ENCODE measurements around the gene HECA. TPM values are rescaled to one million over a fixed set of nuclear protein-coding genes. Genes with fewer than 3 reads are reported as not detected.

HECA gene
- total and polyA plus RNA-seq, 2 of the 4 experiments (the other 2 are of a cell fraction), result 3.1 to 4.3 TPM

DNA sequence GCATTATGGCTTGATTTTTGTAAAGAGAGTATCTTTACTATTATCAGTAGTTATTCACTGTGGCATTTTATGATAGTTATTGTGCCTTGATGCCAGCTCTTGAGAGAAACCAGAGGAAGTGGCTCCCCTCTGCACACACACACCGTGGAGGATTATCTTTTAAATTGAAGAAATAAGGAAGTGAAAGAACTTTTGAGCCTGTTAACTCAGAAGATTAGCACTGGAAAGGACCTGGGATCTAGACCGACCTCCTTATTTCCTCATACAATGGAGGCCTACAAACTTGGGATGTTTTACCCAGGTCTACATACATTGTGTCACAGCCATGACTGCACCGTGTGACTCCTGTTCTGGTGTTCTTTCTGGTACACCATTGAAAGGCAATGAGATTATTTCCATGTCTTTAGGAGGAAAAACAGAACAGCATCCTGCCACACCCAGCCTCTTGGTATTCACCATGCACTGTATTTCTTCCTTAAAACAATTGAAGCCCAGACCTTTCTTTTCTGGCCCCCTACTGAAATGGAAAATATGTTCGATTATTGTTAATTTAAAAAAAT is 40.6 kb downstream of the HECA start:
- no TSS peak for BruUV-seq (replicated peaks)
- Histone ChIP-seq H3K4me3 (ENCODE audit: insufficient read depth, low read depth, low read length) (no peak overlapping the region), H3K14ac (replicated peaks; ENCODE audit: low read depth, low read length) (no peak overlapping the region), H2AK9ac (replicated peaks; ENCODE audit: low read depth, low read length, poor library complexity) (no peak overlapping the region), H3K79me1 (ENCODE audit: low read depth in 1 of 2, low read length in 2 of 2) (peaks cover 0 to 6% of the 10 kb centered on the region in 2 experiments; a peak in 2 of 4 replicates), H4K8ac (ENCODE audit: low read depth in 2 of 2, low read length in 2 of 2) (no peak overlapping the region), H4K91ac (ENCODE audit: insufficient read depth, low read depth, low read length) (no peak overlapping the region), H2BK20ac (ENCODE audit: low read depth, low read length) (no peak overlapping the region), H4K5ac (ENCODE audit: low read depth, low read length) (no peak overlapping the region), H2AK5ac (ENCODE audit: low read depth, low read length) (no peak overlapping the region), H3K4ac (ENCODE audit: low read depth, low read length) (no peak overlapping the region), H2BK5ac (ENCODE audit: low read depth, low read length, poor library complexity, severe bottlenecking) (no peak overlapping the region), H3K56ac (ENCODE audit: extremely low read depth, insufficient read depth, low read length) (no peak overlapping the region), H3K27me3 (ENCODE audit: control insufficient read depth, insufficient read depth, low read length) (no peaks in the 10 kb centered on the region), H3K4me2 (ENCODE audit: low read depth, low read length) (no peak overlapping the region), H3K27ac (ENCODE audit: insufficient read depth, low read length) (no peak overlapping the region), H3K4me1 (ENCODE audit: control insufficient read depth, insufficient read depth, low read length) (no peaks in the 10 kb centered on the region), H3K23ac (ENCODE audit: low read depth, low read length) (no peak overlapping the region), H3K36me3 (ENCODE audit: control insufficient read depth, insufficient read depth, low read length) (peaks cover 7% of the 10 kb centered on the region), H3K9ac (ENCODE audit: low read depth, low read length) (no peak overlapping the region), H3K9me1 (ENCODE audit: insufficient read depth, low read length) (no peaks in the 10 kb centered on the region; the same call in 1 of the 2 replicates), H4K20me1 (ENCODE audit: insufficient read depth, low read length) (no peaks in the 10 kb centered on the region), H3K18ac (ENCODE audit: low read depth, low read length) (no peak overlapping the region), H2BK120ac (ENCODE audit: low read depth, low read length) (no peak overlapping the region), H2BK15ac (ENCODE audit: low read depth, low read length) (no peak overlapping the region), H2AFZ (replicated peaks; ENCODE audit: low read length, poor library complexity) (no peak overlapping the region), H3K9me3 (ENCODE audit: control insufficient read depth, insufficient read depth, low read length) (no peaks in the 10 kb centered on the region)
- in situ Hi-C loops (cut with MboI; ENCODE audit: low sequenced_read_pairs), result no loop called here
- ATAC-seq (ENCODE audit: low read depth), result no peak
- intact Hi-C loops (cut with micrococcal nuclease), result no loop called here
- WGBS, 2 experiments (ENCODE audit: extremely low coverage in 2 of 2, insufficient read length in 1 of 2), result 100% methylated on average over 1 of the region's 4 CpGs; no CpG with 5 or more reads in 1 of the 2 experiments
- CTCF ChIA-PET, result no interaction called here
- no peak for TF ChIP-seq RAD21 (IDR thresholded peaks at IDR 0.05; ENCODE audit: low read length)
- no peak for TF ChIP-seq POLR2A (IDR thresholded peaks at IDR 0.05; ENCODE audit: low read depth, low read length)
- no peak for TF ChIP-seq MXI1 (IDR thresholded peaks at IDR 0.05; ENCODE audit: borderline replicate concordance, low read depth, low read length)
- no peak for TF ChIP-seq MAZ (IDR thresholded peaks at IDR 0.05; ENCODE audit: borderline replicate concordance, low read depth, low read length)
- POLR2A ChIA-PET (ENCODE audit: unreplicated experiment), result no interaction called here
- no peak for DNase-seq
- dilution Hi-C loops (cut with HindIII; ENCODE audit: low sequenced_read_pairs, unreplicated experiment), result no loop called here
